ENCODE measurements around the gene CDC42EP3.

The CDC42EP3 gene

GRCh38 chr2:37686792-37687526, 15.5 kb upstream of the CDC42EP3 start:
- no peak overlapping the region for H2AFZ ChIP-seq

GRCh38 chr2:37684809-37685208, 13.4 kb upstream of the CDC42EP3 start:
- H3K9me3 ChIP-seq (ENCODE audit: control insufficient read depth, low read length): no peaks in the 10 kb centered on the region
- H3K9ac ChIP-seq: no peak overlapping the region
- TF ChIP-seq CTCF (IDR thresholded peaks at IDR 0.05): no peak
- no peaks in the 10 kb centered on the region for H3K36me3 ChIP-seq (ENCODE audit: control insufficient read depth, insufficient read depth, low read length)
- no peak overlapping the region for H2AFZ ChIP-seq
- H3K4me1 ChIP-seq: no peaks in the 10 kb centered on the region
- no peaks in the 10 kb centered on the region for H3K79me2 ChIP-seq
- no peaks in the 10 kb centered on the region for H3K27me3 ChIP-seq (ENCODE audit: control insufficient read depth, insufficient read depth, low read length)
- no peak overlapping the region for H3K4me3 ChIP-seq (ENCODE audit: low read depth, low read length)
- no peak overlapping the region for H3K4me2 ChIP-seq (ENCODE audit: low read length)
- no peak overlapping the region for H3K27ac ChIP-seq

More at GRCh38 chr2:37686792-37687526, 15.5 kb upstream of the CDC42EP3 start:
- H3K9me3 ChIP-seq (ENCODE audit: control insufficient read depth, low read length): no peaks in the 10 kb centered on the region
- no peaks in the 10 kb centered on the region for H3K27me3 ChIP-seq (ENCODE audit: control insufficient read depth, insufficient read depth, low read length)
- TF ChIP-seq CTCF (IDR thresholded peaks at IDR 0.05): no peak
- no peaks in the 10 kb centered on the region for H3K36me3 ChIP-seq (ENCODE audit: control insufficient read depth, insufficient read depth, low read length)
- no peak overlapping the region for H3K9ac ChIP-seq
- no peak overlapping the region for H3K4me2 ChIP-seq (ENCODE audit: low read length)
- H3K4me1 ChIP-seq: no peaks in the 10 kb centered on the region
- H3K79me2 ChIP-seq: no peaks in the 10 kb centered on the region
- no peak overlapping the region for H3K4me3 ChIP-seq (ENCODE audit: low read depth, low read length)
- H3K27ac ChIP-seq: no peak overlapping the region

GRCh38 chr2:37683921-37684780, 12.7 kb upstream of the CDC42EP3 start:
- H3K27ac ChIP-seq: no peak overlapping the region
- no peaks in the 10 kb centered on the region for H3K36me3 ChIP-seq (ENCODE audit: control insufficient read depth, insufficient read depth, low read length)
- H3K9me3 ChIP-seq (ENCODE audit: control insufficient read depth, low read length): no peaks in the 10 kb centered on the region
- no peaks in the 10 kb centered on the region for H3K4me1 ChIP-seq
- H3K79me2 ChIP-seq: no peaks in the 10 kb centered on the region
- H3K4me2 ChIP-seq (ENCODE audit: low read length): no peak overlapping the region
- no peak overlapping the region for H3K4me3 ChIP-seq (ENCODE audit: low read depth, low read length)
- no peak overlapping the region for H2AFZ ChIP-seq
- H3K9ac ChIP-seq: no peak overlapping the region
- no peaks in the 10 kb centered on the region for H3K27me3 ChIP-seq (ENCODE audit: control insufficient read depth, insufficient read depth, low read length)
- TF ChIP-seq CTCF (IDR thresholded peaks at IDR 0.05): no peak

GRCh38 chr2:37683241-37683640, 11.8 kb upstream of the CDC42EP3 start:
- no peak overlapping the region for H3K27ac ChIP-seq
- no peaks in the 10 kb centered on the region for H3K27me3 ChIP-seq (ENCODE audit: control insufficient read depth, insufficient read depth, low read length)
- no peak overlapping the region for H3K4me2 ChIP-seq (ENCODE audit: low read length)
- H3K4me3 ChIP-seq (ENCODE audit: low read depth, low read length): no peak overlapping the region
- H3K9ac ChIP-seq: no peak overlapping the region
- H3K9me3 ChIP-seq (ENCODE audit: control insufficient read depth, low read length): no peaks in the 10 kb centered on the region
- no peak overlapping the region for H2AFZ ChIP-seq
- TF ChIP-seq CTCF (IDR thresholded peaks at IDR 0.05): no peak
- H3K36me3 ChIP-seq (ENCODE audit: control insufficient read depth, insufficient read depth, low read length): no peaks in the 10 kb centered on the region
- no peaks in the 10 kb centered on the region for H3K79me2 ChIP-seq
- no peaks in the 10 kb centered on the region for H3K4me1 ChIP-seq
